Subcutaneous adipose tissue (tissue), 4 donors: Measurements from ENCODE around the gene CCDC170. TPM values are rescaled to one million over a fixed set of nuclear protein-coding genes. Genes with fewer than 3 reads are reported as not detected.

Experiments used
- total RNA-seq, 4 donors: library from RNA; depleted of rRNA; stranded (reverse); fragments of >200 nt; gene quantifications; one replicate each; pipeline ENCODE4 v1.1.0, GENCODE V29; 2016
- TF ChIP-seq, protein P1 (sequence below): fragments of 450-650 bp; IDR thresholded peaks from one replicate; pipeline ENCODE4 v1.5.1; 2016; ENCODE audit warnings: low read depth, mild to moderate bottlenecking, control low read depth, antibody characterized with exemption, moderate library complexity

The CCDC170 gene
- total RNA-seq, 4 donors from 2014 or later = 7.0 to 16.6 (median 9.6) TPM

DNA sequence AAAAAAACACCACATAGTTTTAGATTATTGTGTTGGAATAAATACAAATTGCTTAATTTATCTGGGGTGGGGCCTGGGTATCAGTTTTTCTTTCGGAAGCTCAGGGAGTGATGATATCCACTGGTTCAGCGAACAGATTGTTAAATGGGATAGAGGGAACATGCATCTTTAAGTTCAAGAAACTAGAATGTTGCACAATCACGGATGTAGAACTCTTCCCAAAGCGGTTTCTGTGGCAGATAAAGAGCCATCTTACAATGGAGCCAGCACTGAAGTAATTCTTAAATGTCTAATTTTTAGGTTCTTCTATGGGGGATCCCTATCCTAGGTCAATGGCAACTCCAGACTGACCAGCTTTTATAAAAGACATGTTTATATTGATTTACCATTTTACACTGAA is 32.1 kb upstream of the CCDC170 start:
- TF ChIP-seq, protein P1, sequence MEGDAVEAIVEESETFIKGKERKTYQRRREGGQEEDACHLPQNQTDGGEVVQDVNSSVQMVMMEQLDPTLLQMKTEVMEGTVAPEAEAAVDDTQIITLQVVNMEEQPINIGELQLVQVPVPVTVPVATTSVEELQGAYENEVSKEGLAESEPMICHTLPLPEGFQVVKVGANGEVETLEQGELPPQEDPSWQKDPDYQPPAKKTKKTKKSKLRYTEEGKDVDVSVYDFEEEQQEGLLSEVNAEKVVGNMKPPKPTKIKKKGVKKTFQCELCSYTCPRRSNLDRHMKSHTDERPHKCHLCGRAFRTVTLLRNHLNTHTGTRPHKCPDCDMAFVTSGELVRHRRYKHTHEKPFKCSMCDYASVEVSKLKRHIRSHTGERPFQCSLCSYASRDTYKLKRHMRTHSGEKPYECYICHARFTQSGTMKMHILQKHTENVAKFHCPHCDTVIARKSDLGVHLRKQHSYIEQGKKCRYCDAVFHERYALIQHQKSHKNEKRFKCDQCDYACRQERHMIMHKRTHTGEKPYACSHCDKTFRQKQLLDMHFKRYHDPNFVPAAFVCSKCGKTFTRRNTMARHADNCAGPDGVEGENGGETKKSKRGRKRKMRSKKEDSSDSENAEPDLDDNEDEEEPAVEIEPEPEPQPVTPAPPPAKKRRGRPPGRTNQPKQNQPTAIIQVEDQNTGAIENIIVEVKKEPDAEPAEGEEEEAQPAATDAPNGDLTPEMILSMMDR = no peak

GRCh38 chr6:151464702-151465101 is 29.1 kb upstream of the CCDC170 start:
- TF ChIP-seq, protein P1 = no peak

DNA sequence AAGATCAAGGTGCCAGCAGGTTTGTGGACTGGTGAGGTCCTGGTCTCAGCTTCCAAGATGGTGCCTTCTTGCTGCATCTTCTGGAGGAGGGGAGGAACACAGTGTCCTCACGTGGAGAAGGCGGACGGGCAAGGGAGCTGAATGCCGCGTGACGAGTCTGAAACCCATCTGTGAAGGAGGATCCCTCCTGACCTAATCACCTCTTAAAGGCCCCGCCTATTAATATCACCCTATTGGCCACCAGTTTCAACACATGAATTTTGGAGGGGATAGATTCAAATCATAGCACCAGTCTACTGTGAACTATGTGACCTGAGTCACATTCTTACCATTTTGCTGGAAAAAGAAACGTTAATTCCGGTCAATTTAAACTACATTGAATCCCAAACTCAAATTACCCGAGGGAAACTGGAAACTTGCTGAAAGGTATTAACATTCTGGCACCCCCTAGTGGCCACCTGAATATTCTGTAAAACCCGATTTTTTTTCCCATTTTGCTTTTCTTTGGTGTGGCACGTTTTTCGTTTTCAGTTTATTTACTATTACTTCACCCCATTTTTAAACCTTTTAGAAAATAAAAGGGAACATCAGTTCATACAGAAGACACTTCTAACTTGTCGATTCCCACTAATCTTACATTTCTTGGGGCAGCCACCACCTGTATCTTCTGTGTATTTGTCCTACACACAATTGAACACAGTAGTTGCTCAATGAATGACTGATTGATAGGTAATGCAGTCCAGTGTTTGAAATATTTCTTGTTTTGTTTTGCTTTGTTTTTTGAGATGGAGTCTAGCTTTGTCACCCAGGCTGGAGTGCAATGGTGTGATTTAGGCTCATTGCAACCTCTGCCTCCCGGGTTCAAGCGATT is 17.9 kb upstream of the CCDC170 start:
- TF ChIP-seq, protein P1 = no peak

- TF ChIP-seq, protein P1 = no peak
Observed at GRCh38 chr6:151477726-151478125, 16.1 kb upstream of the CCDC170 start.

DNA sequence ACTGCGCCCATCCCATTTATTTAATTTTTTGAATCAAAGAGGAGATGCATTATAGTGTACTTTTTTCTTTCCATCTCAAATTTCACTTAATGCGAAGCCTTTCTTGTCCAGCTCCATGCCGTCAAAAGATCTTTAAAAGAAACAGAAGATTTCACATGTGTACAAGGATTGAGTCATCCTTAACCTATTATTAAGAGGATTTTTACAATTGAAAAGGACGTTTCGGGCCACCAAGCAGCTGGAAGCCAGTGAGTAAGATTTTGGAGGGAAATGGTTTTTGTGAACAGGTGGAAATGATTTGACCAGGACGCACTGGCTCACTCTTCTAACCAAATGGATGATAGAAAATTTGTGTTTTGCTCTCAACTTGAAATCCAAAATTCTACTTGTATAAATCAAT is 15.1 kb upstream of the CCDC170 start:
- TF ChIP-seq, protein P1 = no peak

DNA sequence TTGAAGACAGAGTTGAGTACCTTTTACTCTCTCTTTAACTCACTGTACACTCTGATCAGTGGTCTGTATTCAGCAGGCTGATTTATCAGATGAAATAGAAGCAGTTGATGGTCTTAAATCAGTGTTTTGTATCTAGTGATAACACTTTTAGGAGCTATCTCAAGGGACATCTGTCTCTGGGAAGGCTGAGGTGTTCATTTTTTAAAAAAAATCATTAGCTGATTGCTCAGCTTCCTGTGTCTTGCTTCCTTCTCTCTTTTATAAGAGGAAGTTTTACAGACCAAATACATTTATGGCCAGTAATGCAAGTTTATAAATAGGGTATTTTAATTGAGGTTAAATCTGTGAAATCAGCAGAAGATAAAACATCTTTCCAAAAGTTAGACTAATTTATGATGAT is 12.0 kb upstream of the CCDC170 start:
- TF ChIP-seq, protein P1 = no peak

- TF ChIP-seq, protein P1 = no peak
Observed at GRCh38 chr6:151482290-151482689, 11.5 kb upstream of the CCDC170 start.
